IMR-90 (cell line): ENCODE measurements around the gene IL12RB2. TPM values are rescaled to one million over a fixed set of nuclear protein-coding genes. Genes with fewer than 3 reads are reported as not detected.

Experiments
- ATAC-seq: fragments of 200-7000 bp; cut with Tn5 transposase; 2 replicates; pipeline ENCODE4 v1.9.1; 2020; ENCODE audit warnings: low read depth, mild to moderate bottlenecking, moderate library complexity
- BruUV-seq: library from RNA; stranded (reverse); fragments of 400-500 nt; replicated peaks from 2 replicates; lab custom pipeline; 2021; lab: Mats Ljungman, UMichigan
- CTCF ChIA-PET: fragments of 300-600 bp; formaldehyde crosslinking; extraction: SDS; loops from one replicate; lab custom pipeline; 2021; ENCODE audit warnings: antibody characterized with exemption; lab: Yijun Ruan, JAX
- POLR2A ChIA-PET: fragments of 300-600 bp; sonication (Branson Sonifier 250); formaldehyde crosslinking; loops from one replicate; lab custom pipeline; 2022; ENCODE audit warnings: antibody characterized with exemption; ENCODE audit not compliant: unreplicated experiment; lab: Charles Lee
- DNase-seq: peaks from one replicate; pipeline ENCODE4 v3.0.0; 2013
- H2AFZ ChIP-seq: replicated peaks from 2 replicates; pipeline ENCODE3; 2013; ENCODE audit warnings: low read length, mild to moderate bottlenecking; ENCODE audit not compliant: poor library complexity
- H2AK5ac ChIP-seq: 2 replicates; pipeline ENCODE4 v1.6.1; 2013; ENCODE audit warnings: low read depth, low read length, inconsistent platforms
- H2AK9ac ChIP-seq: replicated peaks from 2 replicates; pipeline ENCODE3; 2013; ENCODE audit warnings: mild to moderate bottlenecking, low read depth, low read length, moderate library complexity; ENCODE audit not compliant: poor library complexity
- H2BK120ac ChIP-seq: 2 replicates; pipeline ENCODE4 v1.6.1; 2013; ENCODE audit warnings: low read depth, low read length, inconsistent platforms
- H2BK15ac ChIP-seq: 3 replicates; pipeline ENCODE4 v1.6.1; 2013; ENCODE audit warnings: low read depth, low read length, inconsistent platforms
- H2BK20ac ChIP-seq: 2 replicates; pipeline ENCODE4 v1.6.1; 2013; ENCODE audit warnings: low read depth, mild to moderate bottlenecking, inconsistent platforms, low read length, moderate library complexity
- H2BK5ac ChIP-seq: 2 replicates; pipeline ENCODE4 v1.6.1; 2013; ENCODE audit warnings: mild to moderate bottlenecking, low read depth, low read length, inconsistent platforms; ENCODE audit not compliant: poor library complexity, severe bottlenecking
- H3K14ac ChIP-seq: replicated peaks from 2 replicates; pipeline ENCODE4 v1.6.1; 2013; ENCODE audit warnings: low read depth, low read length, inconsistent platforms
- H3K18ac ChIP-seq: 2 replicates; pipeline ENCODE4 v1.6.1; 2013; ENCODE audit warnings: low read depth, low read length, control low read depth
- H3K23ac ChIP-seq: 2 replicates; pipeline ENCODE4 v1.6.1; 2013; ENCODE audit warnings: low read depth, low read length, inconsistent platforms
- H3K27ac ChIP-seq: 2 replicates; pipeline ENCODE4 v1.5.1; 2013; ENCODE audit warnings: mild to moderate bottlenecking, control low read depth, low read length; ENCODE audit not compliant: insufficient read depth
- H3K27me3 ChIP-seq: 2 replicates; pipeline ENCODE4 v1.6.1; 2013; ENCODE audit warnings: low read length; ENCODE audit not compliant: control insufficient read depth, insufficient read depth
- H3K36me3 ChIP-seq: 2 replicates; pipeline ENCODE4 v1.6.1; 2013; ENCODE audit warnings: low read length, mixed read lengths; ENCODE audit not compliant: control insufficient read depth, insufficient read depth
- H3K4ac ChIP-seq: 2 replicates; pipeline ENCODE4 v1.6.1; 2013; ENCODE audit warnings: low read depth, low read length, inconsistent platforms
- H3K4me1 ChIP-seq: 2 replicates; pipeline ENCODE4 v1.6.1; 2013; ENCODE audit warnings: low read length, mixed read lengths; ENCODE audit not compliant: control insufficient read depth, insufficient read depth
- H3K4me2 ChIP-seq: 2 replicates; pipeline ENCODE4 v1.6.1; 2013; ENCODE audit warnings: low read depth, mild to moderate bottlenecking, control low read depth, low read length, moderate library complexity
- H3K4me3 ChIP-seq: 2 replicates; pipeline ENCODE4 v1.5.1; 2013; ENCODE audit warnings: low read depth, mild to moderate bottlenecking, control low read depth, low read length, moderate library complexity; ENCODE audit not compliant: insufficient read depth
- H3K56ac ChIP-seq: 2 replicates; pipeline ENCODE4 v1.6.1; 2013; ENCODE audit warnings: low read length, inconsistent platforms; ENCODE audit not compliant: insufficient read depth; ENCODE audit errors: extremely low read depth
- H3K79me1 ChIP-seq, 2 experiments: 2 replicates each; pipeline ENCODE4 v1.6.1; 2013; ENCODE audit warnings: low read length in 2 of 2, inconsistent platforms in 1 of 2, low read depth in 1 of 2
- H3K9ac ChIP-seq: 2 replicates; pipeline ENCODE4 v1.6.1; 2013; ENCODE audit warnings: low read depth, low read length, control low read depth
- H3K9me1 ChIP-seq: 2 replicates; pipeline ENCODE4 v1.6.1; 2013; ENCODE audit warnings: low read length, inconsistent platforms; ENCODE audit not compliant: insufficient read depth
- H3K9me3 ChIP-seq: 2 replicates; pipeline ENCODE4 v1.6.1; 2013; ENCODE audit warnings: low read length; ENCODE audit not compliant: control insufficient read depth, insufficient read depth
- H4K20me1 ChIP-seq: 2 replicates; pipeline ENCODE4 v1.6.1; 2013; ENCODE audit warnings: low read length, inconsistent platforms; ENCODE audit not compliant: insufficient read depth
- H4K5ac ChIP-seq: 2 replicates; pipeline ENCODE4 v1.6.1; 2013; ENCODE audit warnings: mild to moderate bottlenecking, low read depth, low read length, control low read depth
- H4K8ac ChIP-seq, 2 experiments: 2 replicates each; pipeline ENCODE4 v1.6.1; 2013; ENCODE audit warnings: low read depth in 2 of 2, low read length in 2 of 2, control low read depth in 1 of 2, inconsistent platforms in 1 of 2
- H4K91ac ChIP-seq: 2 replicates; pipeline ENCODE4 v1.6.1; 2013; ENCODE audit warnings: low read depth, low read length, inconsistent platforms; ENCODE audit not compliant: insufficient read depth
- BHLHE40 ChIP-seq: fragments of 150-350 bp; IDR thresholded peaks from 2 replicates; pipeline ENCODE4 v1.6.1; 2016; ENCODE audit warnings: mild to moderate bottlenecking, low read depth, low read length
- CEBPB ChIP-seq: IDR thresholded peaks from 2 replicates; pipeline ENCODE4 v1.6.1; 2012; ENCODE audit warnings: low read depth, low read length, improper control_type of control experiment
- CTCF ChIP-seq: conservative IDR thresholded peaks from 2 replicates; pipeline ENCODE4 v1.5.1; 2012; ENCODE audit warnings: mild to moderate bottlenecking, low read depth, low read length, improper control_type of control experiment
- ELK1 ChIP-seq: fragments of 150-350 bp; IDR thresholded peaks from 2 replicates; pipeline ENCODE4 v1.6.1; 2016; ENCODE audit warnings: low read depth, mild to moderate bottlenecking, low read length, moderate library complexity, borderline replicate concordance
- FOS ChIP-seq: fragments of 150-350 bp; IDR thresholded peaks from 2 replicates; pipeline ENCODE4 v1.6.1; 2016; ENCODE audit warnings: low read depth, low read length
- MAFK ChIP-seq: IDR thresholded peaks from 2 replicates; pipeline ENCODE4 v1.6.1; 2012; ENCODE audit warnings: low read depth, low read length, improper control_type of control experiment
- MXI1 ChIP-seq: IDR thresholded peaks from 2 replicates; pipeline ENCODE4 v1.6.1; 2012; ENCODE audit warnings: low read depth, mild to moderate bottlenecking, low read length, moderate library complexity, borderline replicate concordance
- NFE2L2 ChIP-seq: fragments of 150-350 bp; IDR thresholded peaks from 2 replicates; pipeline ENCODE4 v1.6.1; 2016; ENCODE audit warnings: low read depth, mild to moderate bottlenecking, low read length
- POLR2A ChIP-seq: IDR thresholded peaks from 2 replicates; pipeline ENCODE4 v1.6.1; 2012; ENCODE audit warnings: mild to moderate bottlenecking, low read depth, low read length
- RAD21 ChIP-seq: IDR thresholded peaks from 2 replicates; pipeline ENCODE4 v1.6.1; 2012; ENCODE audit warnings: low read length, improper control_type of control experiment
- RCOR1 ChIP-seq: IDR thresholded peaks from 2 replicates; pipeline ENCODE4 v1.6.1; 2012; ENCODE audit warnings: mild to moderate bottlenecking, low read length, improper control_type of control experiment; ENCODE audit not compliant: insufficient replicate concordance
- SMC3 ChIP-seq: fragments of 150-350 bp; IDR thresholded peaks from 2 replicates; pipeline ENCODE4 v1.6.1; 2016; ENCODE audit warnings: low read depth, mild to moderate bottlenecking, antibody characterized with exemption, low read length, moderate library complexity
- WGBS, 2 experiments: methylation state at CpG; one replicate each; pipeline versions ENCODE4 v1.1.5 to v1.1.7; 2013; ENCODE audit warnings: missing lambda C conversion rate in 2 of 2; ENCODE audit not compliant: insufficient read length in 1 of 2; ENCODE audit errors: extremely low coverage in 2 of 2; 5-methylcytosine and 5-hydroxymethylcytosine counted together
- dilution Hi-C: fragments of 300-500 bp; cut with HindIII; formaldehyde crosslinking; loops from one replicate; pipeline ENCODE4 v1.14.3; 2018; ENCODE audit warnings: low sequenced_read_pairs; ENCODE audit not compliant: unreplicated experiment
- in situ Hi-C: fragments of 300-500 bp; cut with MboI; formaldehyde crosslinking; loops from 3 replicates; pipeline ENCODE4 v1.14.3; 2019; ENCODE audit warnings: low sequenced_read_pairs, inconsistent platforms, mixed read lengths
- intact Hi-C: fragments of 100-400 bp; cut with micrococcal nuclease; formaldehyde crosslinking; loops from 2 replicates; pipeline ENCODE4 v1.10.0; 2022
- polyA plus RNA-seq, 3 experiments: library from polyadenylated mRNA; depleted of rRNA; stranded (reverse); fragments of >200 nt; gene quantifications; 2 replicates each; pipeline ENCODE4 v1.2.3, GENCODE V29; 2012; ENCODE audit warnings: low replicate concordance in 1 of 3
- total RNA-seq: library from RNA; depleted of rRNA; stranded (reverse); fragments of >200 nt; gene quantifications from 2 replicates; pipeline ENCODE4 v1.2.3, GENCODE V29; 2012
- TF ChIP-seq, protein P1 (sequence below): fragments of 150-350 bp; IDR thresholded peaks from 2 replicates; pipeline ENCODE4 v1.6.1; 2017; ENCODE audit warnings: mild to moderate bottlenecking, antibody characterized with exemption, low read length, low read depth

Gene IL12RB2
- total and polyA plus RNA-seq, 2 of the 4 experiments (the other 2 are of a cell fraction), result not detected

DNA sequence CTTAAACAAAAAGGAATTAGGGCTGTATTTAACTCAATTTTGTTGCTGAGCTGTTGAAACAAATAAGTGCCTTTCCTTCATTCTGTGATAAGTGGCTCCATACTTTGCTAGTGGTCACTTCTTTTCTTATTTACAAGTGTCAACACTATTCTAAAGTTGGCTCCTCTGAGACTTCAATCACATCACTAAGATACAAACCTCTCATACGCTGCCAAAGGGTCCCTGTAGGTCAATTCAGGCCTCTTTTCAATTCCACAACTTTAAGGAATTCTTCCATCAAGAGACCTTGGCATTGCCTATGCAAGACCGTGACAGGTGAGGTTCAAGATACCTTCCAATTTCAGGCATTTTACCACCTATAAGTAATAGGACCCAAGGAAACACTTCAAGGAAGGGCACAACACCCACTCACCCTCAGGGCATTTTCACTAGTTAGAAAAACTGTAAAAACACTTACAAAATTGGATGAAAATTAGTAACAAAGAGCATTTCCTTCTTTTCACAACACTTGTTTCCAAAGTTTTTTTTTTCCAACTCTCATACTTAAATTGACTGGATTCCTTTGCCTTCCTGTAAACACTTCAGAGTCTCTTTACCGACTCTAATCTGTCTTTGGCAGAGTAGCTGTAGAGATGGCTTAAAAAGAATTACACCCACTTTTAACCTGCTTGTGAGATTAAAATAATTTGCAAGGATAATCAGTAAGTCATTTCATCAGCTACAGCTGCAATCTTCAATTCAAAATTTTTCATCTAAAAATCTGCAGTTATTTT, 98.0 kb downstream of the IL12RB2 start:
- Histone ChIP-seq H2BK5ac (no peak overlapping the region), H3K14ac (no peak overlapping the region), H3K4me2 (no peak overlapping the region), H3K9me1 (0 out of 2 replicates have a peak, but pooled peaks cover 5% of the 10 kb centered on the region), H3K23ac (no peak overlapping the region), H3K4me1 (peaks cover 3% of the 10 kb centered on the region), H3K9ac (no peak overlapping the region), H3K4ac (no peak overlapping the region), H2BK120ac (no peak overlapping the region), H2BK15ac (no peak overlapping the region), H2AK5ac (no peak overlapping the region), H4K20me1 (peaks cover 4% of the 10 kb centered on the region), H3K27ac (no peak overlapping the region), H4K5ac (no peak overlapping the region), H4K91ac (no peak overlapping the region), H3K27me3 (no peaks in the 10 kb centered on the region), H3K4me3 (no peak overlapping the region), H3K79me1 (peaks cover 0 to 23% of the 10 kb centered on the region in 2 experiments; a peak in 2 of 4 replicates), H4K8ac (no peak overlapping the region), H2BK20ac (no peak overlapping the region), H2AK9ac (no peak overlapping the region), H3K36me3 (peaks cover 4% of the 10 kb centered on the region), H3K9me3 (no peaks in the 10 kb centered on the region), H3K56ac (no peak overlapping the region), H2AFZ (no peak overlapping the region), H3K18ac (no peak overlapping the region)
- TF ChIP-seq BHLHE40 (no peak), POLR2A (no peak), MAFK (no peak), RAD21 (no peak), SMC3 (no peak), NFE2L2 (no peak), ELK1 (no peak), CTCF (no peak), RCOR1 (no peak), CEBPB (no peak), FOS (no peak), MXI1 (no peak)
- TF ChIP-seq, protein P1, sequence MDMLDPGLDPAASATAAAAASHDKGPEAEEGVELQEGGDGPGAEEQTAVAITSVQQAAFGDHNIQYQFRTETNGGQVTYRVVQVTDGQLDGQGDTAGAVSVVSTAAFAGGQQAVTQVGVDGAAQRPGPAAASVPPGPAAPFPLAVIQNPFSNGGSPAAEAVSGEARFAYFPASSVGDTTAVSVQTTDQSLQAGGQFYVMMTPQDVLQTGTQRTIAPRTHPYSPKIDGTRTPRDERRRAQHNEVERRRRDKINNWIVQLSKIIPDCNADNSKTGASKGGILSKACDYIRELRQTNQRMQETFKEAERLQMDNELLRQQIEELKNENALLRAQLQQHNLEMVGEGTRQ, result no peak
- DNase-seq, result no peak
- ChIA-PET CTCF (interaction anchor here (0.7 kb wide), 1 partner anchor 87 kb away, joined by 3 read pairs; no protein-coding TSS in a partner anchor), POLR2A (no interaction called here)
- dilution Hi-C loops (no loop called here), in situ Hi-C loops (loop anchor here (25.0 kb wide), 1 partner anchor 357 kb away; no protein-coding TSS in a partner anchor), intact Hi-C loops (no loop called here)
- no TSS peak for BruUV-seq
- no peak for ATAC-seq
- WGBS, 2 experiments, result 75% methylated on average over 1 of the region's 3 CpGs; no CpG with 5 or more reads in 1 of the 2 experiments
